ENCODE data around the gene STUB1. TPM values are rescaled to one million over a fixed set of nuclear protein-coding genes. Genes with fewer than 3 reads are reported as not detected.
A peak's percentile ranks its signal among the peaks of the same experiment; 100 is the strongest.

STUB1 gene
- total RNA-seq, 6 experiments from 2014 or later: 37.3 to 69.6 (median 54.3) TPM

DNA sequence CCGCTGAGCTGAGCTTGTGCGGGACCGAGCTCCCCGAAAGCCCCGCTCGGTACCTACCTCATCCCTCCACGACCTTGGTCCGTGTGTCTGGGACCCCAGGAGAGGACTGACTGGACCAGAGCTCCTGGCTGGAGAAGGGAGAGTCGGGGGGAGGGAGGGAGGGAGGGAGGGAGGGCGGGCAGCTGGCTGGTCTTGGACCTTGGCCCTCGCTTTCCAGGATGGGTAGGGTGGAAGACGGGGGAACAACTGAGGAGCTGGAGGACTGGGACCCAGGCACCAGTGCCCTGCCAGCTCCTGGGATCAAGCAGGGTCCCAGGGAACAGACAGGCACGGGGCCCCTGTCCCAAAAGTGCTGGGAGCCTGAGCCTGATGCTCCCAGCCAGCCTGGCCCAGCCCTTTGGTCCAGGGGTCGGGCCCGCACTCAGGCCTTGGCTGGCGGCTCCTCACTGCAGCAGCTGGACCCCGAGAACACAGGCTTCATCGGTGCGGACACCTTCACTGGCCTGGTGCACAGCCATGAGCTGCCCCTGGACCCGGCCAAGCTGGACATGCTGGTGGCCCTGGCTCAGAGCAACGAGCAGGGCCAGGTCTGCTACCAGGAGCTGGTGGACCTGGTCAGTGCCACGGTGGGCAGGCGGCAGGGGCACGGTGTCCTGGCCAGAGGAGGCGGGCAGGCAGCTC lies 4.2 kb upstream of the STUB1 start:
- ATAC-seq (no peak), DNase-seq (no peak)
- no peaks in the 10 kb centered on the region for H3K27me3 ChIP-seq
- H3K27ac ChIP-seq: no peak overlapping the region
- H3K4me3 ChIP-seq: peak overlapping the region in 2 of 3 donors; percentile 18 to 38
- 10% methylated on average over 2 of the region's 25 CpGs for WGBS (ENCODE audit: insufficient coverage, low coverage, low lambda C conversion rate, missing lambda C conversion rate)
- peaks cover 0 to 8% (median under 1%) of the 10 kb centered on the region in 4 donors for H3K4me1 ChIP-seq
- H3K36me3 ChIP-seq: peaks cover 0 to 27% (median 10%) of the 10 kb centered on the region in 4 donors
- no peak for TF ChIP-seq POLR2A (IDR thresholded peaks at IDR 0.05)
- TF ChIP-seq, protein P1, sequence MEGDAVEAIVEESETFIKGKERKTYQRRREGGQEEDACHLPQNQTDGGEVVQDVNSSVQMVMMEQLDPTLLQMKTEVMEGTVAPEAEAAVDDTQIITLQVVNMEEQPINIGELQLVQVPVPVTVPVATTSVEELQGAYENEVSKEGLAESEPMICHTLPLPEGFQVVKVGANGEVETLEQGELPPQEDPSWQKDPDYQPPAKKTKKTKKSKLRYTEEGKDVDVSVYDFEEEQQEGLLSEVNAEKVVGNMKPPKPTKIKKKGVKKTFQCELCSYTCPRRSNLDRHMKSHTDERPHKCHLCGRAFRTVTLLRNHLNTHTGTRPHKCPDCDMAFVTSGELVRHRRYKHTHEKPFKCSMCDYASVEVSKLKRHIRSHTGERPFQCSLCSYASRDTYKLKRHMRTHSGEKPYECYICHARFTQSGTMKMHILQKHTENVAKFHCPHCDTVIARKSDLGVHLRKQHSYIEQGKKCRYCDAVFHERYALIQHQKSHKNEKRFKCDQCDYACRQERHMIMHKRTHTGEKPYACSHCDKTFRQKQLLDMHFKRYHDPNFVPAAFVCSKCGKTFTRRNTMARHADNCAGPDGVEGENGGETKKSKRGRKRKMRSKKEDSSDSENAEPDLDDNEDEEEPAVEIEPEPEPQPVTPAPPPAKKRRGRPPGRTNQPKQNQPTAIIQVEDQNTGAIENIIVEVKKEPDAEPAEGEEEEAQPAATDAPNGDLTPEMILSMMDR (IDR thresholded peaks at IDR 0.05): no peak
- no peaks in the 10 kb centered on the region for H3K9me3 ChIP-seq
- intact Hi-C loops (cut with DNase I): no loop called here

DNA sequence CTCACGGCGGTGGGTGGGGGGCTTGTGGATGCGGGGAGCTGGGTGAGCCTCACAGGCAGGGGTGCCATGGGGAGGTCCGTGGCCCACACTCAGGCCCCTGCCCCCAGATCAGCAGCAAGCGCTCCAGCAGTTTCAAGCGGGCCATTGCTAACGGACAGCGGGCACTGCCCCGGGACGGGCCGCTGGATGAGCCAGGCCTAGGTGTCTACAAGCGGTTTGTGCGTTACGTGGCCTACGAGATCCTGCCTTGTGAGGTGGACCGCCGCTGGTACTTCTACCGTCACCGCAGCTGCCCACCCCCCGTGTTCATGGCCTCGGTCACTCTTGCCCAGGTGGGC lies 3.7 kb upstream of the STUB1 start:
- Histone ChIP-seq H3K4me1 (peaks cover 0 to 13% (median 5%) of the 10 kb centered on the region in 4 donors), H3K36me3 (peaks cover 0 to 22% (median 8%) of the 10 kb centered on the region in 4 donors), H3K4me3 (no peak overlapping the region), H3K27ac (no peak overlapping the region), H3K27me3 (no peaks in the 10 kb centered on the region), H3K9me3 (no peaks in the 10 kb centered on the region)
- no CpG with 5 or more reads among the region's 21 CpGs for WGBS (ENCODE audit: insufficient coverage, low coverage, low lambda C conversion rate, missing lambda C conversion rate)
- intact Hi-C loops (cut with DNase I): no loop called here
- DNase-seq (no peak), ATAC-seq (no peak)
- TF ChIP-seq, protein P1 (IDR thresholded peaks at IDR 0.05): no peak
- no peak for TF ChIP-seq POLR2A (IDR thresholded peaks at IDR 0.05)

DNA sequence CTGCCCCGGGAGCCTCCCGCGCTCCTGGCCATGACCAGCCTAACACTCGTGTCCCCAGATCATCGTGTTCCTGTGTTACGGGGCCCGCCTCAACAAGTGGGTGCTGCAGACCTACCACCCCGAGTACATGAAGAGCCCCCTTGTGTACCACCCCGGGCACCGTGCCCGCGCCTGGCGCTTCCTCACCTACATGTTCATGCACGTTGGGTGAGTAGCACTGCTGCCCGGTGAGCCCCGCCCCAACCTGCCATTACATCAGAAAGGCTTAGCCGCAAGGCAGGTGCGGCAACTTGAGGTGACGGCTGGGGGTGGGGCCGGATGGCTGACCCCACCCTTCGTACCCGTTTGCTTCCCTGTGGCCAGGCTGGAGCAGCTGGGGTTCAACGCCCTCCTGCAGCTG lies 3.3 kb upstream of the STUB1 start:
- Histone ChIP-seq H3K9me3 (no peaks in the 10 kb centered on the region), H3K27me3 (no peaks in the 10 kb centered on the region), H3K27ac (no peak overlapping the region), H3K4me3 (no peak overlapping the region), H3K36me3 (peaks cover 0 to 21% (median 8%) of the 10 kb centered on the region in 4 donors), H3K4me1 (peaks cover 0 to 17% (median 7%) of the 10 kb centered on the region in 4 donors)
- WGBS (ENCODE audit: insufficient coverage, low coverage, low lambda C conversion rate, missing lambda C conversion rate): no CpG with 5 or more reads among the region's 23 CpGs
- no peak for ATAC-seq
- intact Hi-C loops (cut with DNase I): no loop called here
- TF ChIP-seq POLR2A (IDR thresholded peaks at IDR 0.05): no peak
- TF ChIP-seq, protein P1 (IDR thresholded peaks at IDR 0.05): no peak
- DNase-seq: no peak

DNA sequence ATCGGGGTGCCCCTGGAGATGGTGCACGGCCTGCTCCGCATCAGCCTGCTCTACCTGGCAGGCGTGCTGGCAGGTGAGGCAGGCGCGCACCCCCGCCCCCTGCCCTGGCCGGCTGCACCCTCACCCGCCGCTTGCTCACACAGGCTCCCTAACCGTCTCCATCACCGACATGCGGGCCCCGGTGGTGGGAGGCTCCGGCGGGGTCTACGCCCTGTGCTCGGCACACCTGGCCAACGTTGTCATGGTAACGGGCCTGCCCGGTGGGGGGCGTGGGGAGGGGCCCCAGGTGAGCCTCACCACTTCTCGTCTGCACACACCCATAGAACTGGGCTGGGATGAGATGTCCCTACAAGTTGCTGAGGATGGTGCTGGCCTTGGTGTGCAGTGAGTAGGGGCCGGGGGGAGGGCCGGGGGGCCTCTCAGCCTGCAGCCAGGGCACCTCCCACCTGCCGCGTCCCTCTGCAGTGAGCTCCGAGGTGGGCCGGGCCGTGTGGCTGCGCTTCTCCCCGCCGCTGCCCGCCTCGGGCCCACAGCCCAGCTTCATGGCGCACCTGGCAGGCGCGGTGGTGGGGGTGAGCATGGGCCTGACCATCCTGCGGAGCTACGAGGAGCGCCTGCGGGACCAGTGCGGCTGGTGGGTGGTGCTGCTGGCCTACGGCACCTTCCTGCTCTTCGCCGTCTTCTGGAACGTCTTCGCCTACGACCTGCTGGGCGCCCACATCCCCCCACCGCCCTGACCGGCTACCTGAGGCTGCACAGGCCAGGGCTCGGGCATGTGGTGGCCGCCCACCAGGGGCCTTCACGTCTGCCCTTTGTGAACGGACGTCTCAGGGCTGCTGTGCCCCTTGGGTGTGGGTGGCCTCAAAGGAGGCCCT lies 2.7 kb upstream of the STUB1 start:
- Histone ChIP-seq H3K27ac (no peak overlapping the region), H3K9me3 (no peaks in the 10 kb centered on the region), H3K4me3 (no peak overlapping the region), H3K36me3 (peaks cover 0 to 21% (median 7%) of the 10 kb centered on the region in 4 donors), H3K4me1 (peaks cover 0 to 23% (median 10%) of the 10 kb centered on the region in 4 donors), H3K27me3 (no peaks in the 10 kb centered on the region)
- ATAC-seq (no peak), DNase-seq (no peak)
- no peak for TF ChIP-seq POLR2A (IDR thresholded peaks at IDR 0.05)
- TF ChIP-seq, protein P1 (IDR thresholded peaks at IDR 0.05): no peak
- 62% methylated on average over 8 of the region's 57 CpGs for WGBS (ENCODE audit: insufficient coverage, low coverage, low lambda C conversion rate, missing lambda C conversion rate)
- intact Hi-C loops (cut with DNase I): no loop called here

Data from right lobe of liver (tissue), 6 donors.